ENCODE results near the gene BCAS2. TPM values are rescaled to one million over a fixed set of nuclear protein-coding genes. Genes with fewer than 3 reads are reported as not detected.

Gene BCAS2
- 31.1 and 35.1 TPM in 2 replicates for total RNA-seq
- 25.6 TPM for polyA plus RNA-seq (2012)

- DNase-seq (ENCODE audit: low read depth), result peak; percentile 99
These were observed at the start of gene BCAS2 for GRCh38 chr1:114581335-114582287. Gene BCAS2 (minus strand): TSS chr1:114581615. CDS start chr1:114581591, 24 bp downstream.

GRCh38 chr1:114627107-114627506 is 45.7 kb upstream of the BCAS2 start:
- no peak for DNase-seq (ENCODE audit: low read depth)

- DNase-seq (ENCODE audit: low read depth), result no peak
These were observed 41.9 kb upstream of the BCAS2 start for GRCh38 chr1:114623364-114623763.

- DNase-seq (ENCODE audit: low read depth), result no peak
These were observed 39.0 kb upstream of the BCAS2 start for GRCh38 chr1:114620419-114620818.

GRCh38 chr1:114618606-114619005 is 37.2 kb upstream of the BCAS2 start:
- DNase-seq (ENCODE audit: low read depth), result no peak

- no peak for DNase-seq (ENCODE audit: low read depth)
These were observed 29.3 kb upstream of the BCAS2 start for GRCh38 chr1:114610546-114611245.

- no peak for DNase-seq (ENCODE audit: low read depth)
These were observed 28.4 kb upstream of the BCAS2 start for GRCh38 chr1:114609826-114610225.

GRCh38 chr1:114609026-114609425 is 27.6 kb upstream of the BCAS2 start:
- no peak for DNase-seq (ENCODE audit: low read depth)

GRCh38 chr1:114607223-114607622 is 25.8 kb upstream of the BCAS2 start:
- peak; percentile 2 for DNase-seq (ENCODE audit: low read depth)

- DNase-seq (ENCODE audit: low read depth), result peak; percentile 33
These were observed 16.5 kb upstream of the BCAS2 start for GRCh38 chr1:114597949-114598348.

GRCh38 chr1:114595602-114596001 is 14.2 kb upstream of the BCAS2 start:
- DNase-seq (ENCODE audit: low read depth), result no peak

- DNase-seq (ENCODE audit: low read depth), result no peak
These were observed 12.6 kb upstream of the BCAS2 start for GRCh38 chr1:114594046-114594445.

- no peak for DNase-seq (ENCODE audit: low read depth)
These were observed 7.7 kb upstream of the BCAS2 start for GRCh38 chr1:114589122-114589521.

- DNase-seq (ENCODE audit: low read depth), result no peak
These were observed 6.8 kb upstream of the BCAS2 start for GRCh38 chr1:114588196-114588689.

GRCh38 chr1:114587203-114587991 is 6.0 kb upstream of the BCAS2 start:
- no peak for DNase-seq (ENCODE audit: low read depth)

- no peak for DNase-seq (ENCODE audit: low read depth)
These were observed 5.2 kb upstream of the BCAS2 start for GRCh38 chr1:114586513-114587047.

GRCh38 chr1:114585231-114585630 is 3.8 kb upstream of the BCAS2 start:
- no peak for DNase-seq (ENCODE audit: low read depth)

- DNase-seq (ENCODE audit: low read depth), result no peak
These were observed 7.0 kb downstream of the BCAS2 start for GRCh38 chr1:114574365-114574764.

- DNase-seq (ENCODE audit: low read depth), result no peak
These were observed 17.3 kb downstream of the BCAS2 start for GRCh38 chr1:114564141-114564540.

- peak; percentile 79 for DNase-seq (ENCODE audit: low read depth)
These were observed 18.4 kb downstream of the BCAS2 start for GRCh38 chr1:114562978-114563510.

GRCh38 chr1:114561333-114561732 is 20.1 kb downstream of the BCAS2 start:
- DNase-seq (ENCODE audit: low read depth), result no peak
